GM19463 (cell line): Measurements from ENCODE around the gene BOLA1.
"Not testable (repeated sequence)": the region's sequence is repeated elsewhere in the genome, so short reads cannot be mapped to it uniquely, and the experiment has no call there.

Experiments
- ATAC-seq: cut with Tn5 transposase; IDR thresholded peaks from one replicate; pipeline ENCODE4 v1.9.1; 2021; ENCODE audit warnings: mild to moderate bottlenecking, moderate library complexity; ENCODE audit not compliant: unreplicated experiment

Gene BOLA1

DNA sequence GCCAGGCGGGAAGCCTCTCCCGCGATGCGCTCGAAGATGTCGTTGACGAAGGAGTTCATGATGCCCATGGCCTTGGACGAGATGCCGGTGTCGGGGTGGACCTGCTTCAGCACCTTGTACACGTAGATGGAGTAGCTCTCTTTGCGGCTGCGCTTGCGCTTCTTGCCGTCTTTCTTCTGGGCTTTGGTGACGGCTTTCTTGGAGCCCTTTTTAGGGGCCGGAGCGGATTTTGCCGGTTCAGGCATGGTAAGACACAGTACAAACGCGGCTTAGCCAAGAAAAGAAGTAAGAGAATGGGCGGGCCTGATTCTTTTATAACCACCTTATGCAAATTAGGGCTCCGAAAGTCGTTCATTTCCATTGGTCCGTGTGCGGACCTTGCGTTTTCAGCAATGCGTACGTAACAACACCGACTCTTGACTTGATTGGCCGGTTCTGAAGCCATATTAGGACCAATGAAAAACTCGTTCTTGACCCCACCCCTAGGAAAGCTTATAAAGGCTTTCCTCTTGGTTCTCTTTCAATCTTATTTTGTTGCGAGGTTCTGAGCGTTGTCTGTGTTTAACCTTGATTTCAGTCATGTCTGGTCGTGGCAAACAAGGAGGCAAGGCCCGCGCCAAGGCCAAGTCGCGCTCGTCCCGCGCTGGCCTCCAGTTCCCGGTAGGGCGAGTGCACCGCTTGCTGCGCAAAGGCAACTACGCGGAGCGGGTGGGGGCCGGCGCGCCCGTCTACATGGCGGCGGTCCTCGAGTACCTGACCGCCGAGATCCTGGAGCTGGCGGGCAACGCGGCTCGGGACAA, 12.8 kb upstream of the BOLA1 start:
- ATAC-seq, result peak; percentile 54

DNA sequence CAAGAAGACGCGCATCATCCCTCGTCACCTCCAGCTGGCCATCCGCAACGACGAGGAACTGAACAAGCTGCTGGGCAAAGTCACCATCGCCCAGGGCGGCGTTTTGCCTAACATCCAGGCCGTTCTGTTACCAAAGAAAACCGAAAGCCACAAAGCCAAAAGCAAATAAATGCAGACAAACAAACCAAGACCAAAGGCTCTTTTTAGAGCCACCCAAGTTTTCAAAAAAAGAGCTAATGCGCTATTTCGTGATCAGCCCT, 12.2 kb upstream of the BOLA1 start:
- not testable (repeated sequence) for ATAC-seq

DNA sequence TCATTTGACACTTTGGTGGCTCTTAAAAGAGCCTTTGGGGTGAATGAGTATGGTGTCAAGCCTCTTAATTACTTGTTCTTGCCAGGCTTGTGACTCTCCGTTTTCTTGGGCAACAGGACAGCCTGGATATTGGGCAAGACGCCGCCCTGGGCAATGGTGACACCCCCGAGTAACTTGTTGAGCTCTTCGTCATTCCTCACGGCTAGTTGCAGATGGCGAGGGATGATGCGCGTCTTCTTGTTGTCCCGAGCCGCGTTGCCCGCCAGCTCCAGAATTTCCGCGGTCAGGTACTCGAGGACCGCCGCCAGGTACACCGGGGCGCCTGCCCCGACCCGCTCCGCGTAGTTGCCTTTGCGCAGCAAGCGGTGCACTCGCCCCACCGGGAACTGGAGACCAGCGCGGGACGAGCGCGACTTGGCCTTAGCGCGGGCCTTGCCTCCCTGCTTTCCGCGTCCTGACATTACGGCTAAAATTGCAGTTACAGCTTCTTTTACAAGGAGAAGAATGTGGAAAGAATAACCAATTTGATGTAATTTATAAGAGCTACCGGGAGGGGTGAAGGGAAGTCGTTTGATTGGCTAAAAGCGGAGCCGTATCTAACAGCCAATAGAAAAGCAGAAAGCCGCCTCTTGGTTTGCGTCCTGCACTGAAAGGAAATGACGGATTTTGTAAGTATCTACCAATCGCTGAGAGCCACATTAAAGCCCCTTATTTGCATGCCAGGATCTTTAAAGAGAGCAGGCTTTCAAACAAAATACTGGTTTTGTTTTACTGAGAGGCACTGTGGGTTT, 11.7 kb upstream of the BOLA1 start:
- ATAC-seq, result peak; percentile 40

DNA sequence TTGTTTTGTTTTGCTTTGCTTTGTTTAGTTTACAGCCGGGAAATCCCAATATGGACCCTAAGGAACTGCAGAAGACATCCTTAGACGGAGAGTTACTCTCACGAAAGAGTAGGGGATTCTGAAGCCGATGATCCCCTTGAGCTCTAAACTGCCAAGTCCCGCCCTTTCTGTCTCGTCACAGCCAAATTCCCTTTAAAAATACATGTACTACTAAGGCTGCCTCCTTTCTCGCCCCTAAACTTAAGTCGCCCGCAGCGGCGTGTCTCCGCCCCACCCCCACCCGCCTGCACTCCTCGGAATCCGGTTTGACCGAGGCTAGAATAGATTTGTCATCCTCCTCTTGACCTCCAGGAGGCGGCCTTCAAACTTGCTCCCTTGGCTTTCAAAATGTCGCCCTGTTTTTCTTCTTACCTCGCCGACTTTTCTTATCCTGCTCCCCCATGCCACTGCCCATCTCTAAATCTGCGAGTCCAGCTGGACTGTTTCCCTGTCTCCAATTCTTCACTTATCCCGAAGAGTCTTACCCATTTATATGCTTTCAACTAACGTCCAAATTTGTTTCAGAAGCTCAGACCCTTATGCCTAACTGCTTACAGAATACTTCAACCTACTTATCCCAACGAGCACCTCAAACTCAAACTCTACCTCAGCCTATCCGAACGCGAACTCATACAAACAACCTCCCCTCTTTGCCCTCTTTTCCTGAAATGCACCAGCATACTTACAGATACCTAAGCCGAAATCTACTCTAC, 10.9 kb upstream of the BOLA1 start:
- peak; percentile 14 for ATAC-seq

DNA sequence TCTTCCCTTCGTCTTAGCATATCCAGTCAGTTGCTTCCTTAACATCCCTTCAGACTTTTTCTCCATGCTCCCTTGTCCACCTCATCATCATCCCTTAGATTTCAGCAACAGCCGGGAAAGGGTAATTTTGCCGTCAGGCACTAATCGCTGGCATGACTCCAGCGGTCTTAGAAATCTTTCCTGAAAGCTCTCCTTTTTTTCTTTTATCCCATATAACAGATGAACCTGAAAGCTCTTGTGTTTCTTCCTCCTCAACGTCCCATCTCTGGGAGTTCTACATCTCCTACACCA, 10.4 kb upstream of the BOLA1 start:
- ATAC-seq, result no peak

DNA sequence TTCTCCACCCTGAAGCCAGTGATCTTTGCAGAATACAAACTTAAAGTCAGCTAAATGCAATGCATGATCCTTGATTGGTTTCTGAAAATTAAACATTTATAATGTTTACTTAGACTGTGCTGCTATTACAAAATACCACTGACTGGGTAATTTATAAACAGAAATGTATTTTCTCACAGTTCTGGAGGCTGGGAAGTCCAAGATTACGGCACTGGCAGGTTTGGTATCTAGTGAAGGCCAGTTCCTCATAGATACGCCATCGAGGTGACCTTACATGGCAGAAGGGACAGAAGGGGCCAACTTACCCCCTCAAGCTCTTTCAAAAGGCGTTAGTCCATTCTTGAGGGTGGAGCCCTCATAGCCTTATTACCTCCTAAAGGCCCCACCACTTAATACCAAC, 2.8 kb upstream of the BOLA1 start:
- no peak for ATAC-seq

DNA sequence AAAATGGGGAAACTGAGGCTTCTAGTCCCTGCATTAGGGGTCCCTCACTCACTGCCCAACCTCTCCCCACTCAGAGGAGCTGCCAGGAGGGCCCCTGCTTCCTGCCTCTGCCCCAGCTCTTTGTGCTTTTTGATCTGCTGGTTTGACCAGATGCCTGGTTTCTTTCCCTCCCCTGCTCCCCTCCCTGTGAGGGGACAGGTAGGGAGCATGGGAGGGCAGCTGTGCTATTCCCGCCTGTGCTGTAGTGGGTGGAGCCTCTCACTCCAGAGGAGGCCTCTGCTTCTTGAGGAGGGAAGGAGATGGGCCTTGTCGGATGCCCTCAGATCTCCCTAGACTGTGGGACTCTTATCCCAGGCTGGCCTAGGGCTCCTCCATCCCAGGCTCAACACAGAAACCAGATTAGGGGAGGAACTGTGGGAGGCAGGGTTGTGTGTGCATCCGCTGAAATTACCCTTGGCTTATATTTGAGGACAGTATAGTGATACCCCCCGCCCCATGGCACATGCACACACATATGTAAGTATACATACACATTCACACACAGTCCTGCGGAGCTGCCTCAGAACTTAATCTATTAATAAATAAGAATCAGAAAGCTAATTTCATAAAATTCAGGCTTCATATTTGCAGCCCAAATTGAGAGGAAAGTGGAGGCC, 4.6 kb downstream of the BOLA1 start:
- ATAC-seq, result no peak

DNA sequence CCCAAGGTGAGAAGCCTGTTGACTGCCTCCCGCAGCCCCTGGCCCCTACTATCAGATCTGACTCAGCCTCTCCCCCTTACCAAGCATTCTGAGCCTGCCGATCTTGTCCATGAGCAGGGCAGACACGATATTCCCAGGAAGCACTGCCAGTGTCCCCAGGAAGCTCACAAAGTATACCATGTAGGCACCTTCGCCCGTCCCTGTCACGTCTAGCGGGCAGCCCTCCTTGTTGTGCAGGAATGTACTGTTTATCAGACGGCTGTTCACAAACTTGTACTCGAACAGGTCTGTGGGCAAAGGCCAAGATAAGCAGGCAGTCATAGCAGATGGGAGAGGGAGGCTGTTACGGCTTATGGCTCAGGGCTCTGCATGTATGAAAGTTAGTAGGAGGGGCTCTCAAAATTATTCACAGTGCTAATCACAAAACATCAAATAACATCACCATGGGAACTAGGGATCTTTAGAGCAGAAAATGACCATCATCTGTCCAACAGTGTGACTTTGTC, 7.3 kb downstream of the BOLA1 start:
- no peak for ATAC-seq

DNA sequence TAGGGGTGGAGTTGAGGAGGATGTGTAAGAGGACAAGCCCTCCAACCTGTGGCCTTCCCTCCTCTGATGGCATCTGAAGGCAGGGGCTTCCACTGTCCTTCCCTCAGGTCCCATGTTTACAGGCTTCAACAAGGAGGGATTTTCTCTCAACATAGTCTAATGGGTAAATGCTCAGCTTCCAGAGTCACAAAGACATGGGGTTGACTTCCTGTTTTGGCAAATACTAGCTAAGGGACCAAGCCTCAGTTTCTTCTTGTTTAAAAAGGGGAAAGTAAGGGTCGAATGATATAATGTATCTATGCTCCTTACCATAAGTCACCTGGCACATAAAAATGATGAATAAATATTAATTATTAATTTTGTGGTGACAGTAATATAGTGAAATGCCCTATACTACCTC, 15.2 kb downstream of the BOLA1 start:
- no peak for ATAC-seq

DNA sequence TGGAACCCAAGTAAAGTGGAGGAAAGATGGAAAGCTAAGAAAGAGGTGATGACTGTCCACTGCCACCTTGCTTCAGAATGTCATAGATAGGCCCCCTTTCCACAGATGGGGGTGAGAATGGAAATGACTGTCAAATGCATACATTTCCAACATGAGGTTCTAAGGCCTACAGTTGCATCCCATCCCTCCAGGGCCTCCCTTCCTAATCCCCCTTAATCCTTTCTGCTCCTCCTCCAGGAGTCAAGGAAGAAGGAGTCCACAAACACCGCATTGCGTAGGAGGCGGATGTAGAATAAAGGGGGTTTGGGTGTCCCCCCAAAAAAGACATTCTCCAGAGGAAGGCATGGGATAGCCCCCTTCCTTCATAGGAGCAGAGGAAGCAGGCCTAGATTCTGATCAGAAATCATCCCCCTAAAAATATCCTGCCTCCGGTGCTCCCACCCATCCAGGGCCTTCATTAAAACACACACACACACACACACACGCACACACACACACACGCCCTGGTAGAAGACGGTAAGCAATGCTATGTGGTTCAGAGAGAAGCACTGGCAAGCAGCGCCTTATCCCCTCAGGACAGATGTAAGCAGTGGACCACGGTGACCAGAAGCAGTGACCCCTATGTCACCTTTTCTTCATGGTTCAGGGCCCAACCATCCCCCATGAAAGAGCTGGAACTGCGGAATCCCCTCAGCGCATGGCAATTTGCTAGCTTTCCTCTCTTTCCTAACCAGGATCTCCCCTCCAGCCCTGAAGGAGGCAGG, 16.2 kb downstream of the BOLA1 start:
- no peak for ATAC-seq

DNA sequence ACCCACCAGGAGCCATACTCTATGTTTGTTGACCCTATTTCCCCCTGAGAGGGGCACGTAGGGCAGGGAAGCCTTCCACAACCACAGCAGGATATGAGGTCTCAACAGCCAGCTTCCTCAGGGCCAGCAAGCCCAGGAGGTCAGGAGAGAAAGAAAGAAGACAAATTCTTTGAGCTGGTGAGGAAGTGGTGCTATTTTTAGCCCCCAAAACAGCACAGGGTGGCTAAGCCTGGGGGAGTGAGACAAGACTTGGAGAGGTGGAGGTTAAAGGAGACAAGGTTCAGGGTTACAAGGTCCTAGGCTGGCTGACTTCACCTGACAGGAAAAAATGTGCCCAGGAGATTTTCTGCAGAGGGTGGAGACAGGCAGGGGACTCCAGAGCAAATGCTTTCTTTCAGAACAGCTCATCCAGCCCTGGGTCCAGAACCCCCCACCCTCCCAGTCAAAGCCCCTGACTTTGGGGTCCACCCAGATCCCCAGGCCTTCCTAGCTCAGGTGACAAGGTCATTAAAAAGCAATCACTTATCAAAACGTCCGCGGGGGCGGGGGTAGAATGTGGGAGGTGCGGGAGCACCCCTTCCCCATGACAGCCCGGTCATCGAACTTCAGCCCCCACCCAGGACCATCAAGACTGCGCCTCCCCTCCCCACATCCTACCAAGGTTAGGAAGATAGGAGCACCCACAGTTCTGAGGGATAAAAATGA, 17.0 kb downstream of the BOLA1 start:
- no peak for ATAC-seq

DNA sequence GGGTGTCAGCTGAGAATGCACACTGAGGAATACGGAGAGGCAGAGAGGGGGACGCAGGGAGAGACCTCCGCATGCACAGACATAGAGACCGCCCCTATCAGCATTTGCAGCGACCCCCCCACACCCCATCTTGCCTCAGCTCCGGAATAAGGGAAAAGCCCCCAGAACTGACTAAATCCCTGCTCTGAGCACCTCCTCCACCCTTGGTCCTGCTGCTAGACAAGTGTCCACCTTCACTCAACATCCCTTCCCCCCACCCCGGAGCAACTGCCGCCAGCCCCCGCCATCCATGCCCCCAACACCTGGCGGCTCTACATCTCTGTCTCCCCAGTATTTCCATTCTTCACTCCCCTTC, 17.5 kb downstream of the BOLA1 start:
- ATAC-seq, result no peak

DNA sequence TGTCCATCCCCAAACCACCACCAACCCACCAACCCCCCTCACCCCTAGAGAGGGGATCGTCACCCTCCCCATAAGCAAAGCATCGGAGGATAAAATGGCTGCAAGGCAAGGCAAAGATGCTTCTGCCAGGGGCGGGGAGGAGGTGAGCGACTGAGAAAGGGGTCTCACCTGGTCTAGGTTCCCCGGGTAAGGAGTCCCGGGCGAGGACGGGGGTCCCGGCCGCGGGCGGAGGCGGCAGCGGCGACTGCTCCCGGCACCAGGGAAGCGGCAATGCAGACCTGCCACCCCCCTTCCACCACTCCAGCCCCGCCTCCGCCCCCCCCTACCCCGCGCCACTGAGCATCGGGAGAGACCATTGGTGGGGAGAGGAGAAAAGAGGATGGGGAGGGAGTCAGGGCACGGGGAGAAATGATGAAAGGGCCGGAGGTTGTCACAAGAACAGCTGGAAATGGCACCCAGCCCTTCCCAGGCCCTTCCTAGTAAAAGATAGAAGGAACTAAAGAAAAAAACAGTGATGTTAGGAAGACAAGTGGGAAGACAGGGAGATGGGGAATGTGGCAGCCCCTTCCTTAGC, 18.3 kb downstream of the BOLA1 start, which contains the start of gene SV2A:
SV2A (minus strand) TSS at position 274 of the 574 bp plus-strand sequence. CDS start 4,004 bp downstream, outside the sequence.
- no peak for ATAC-seq

DNA sequence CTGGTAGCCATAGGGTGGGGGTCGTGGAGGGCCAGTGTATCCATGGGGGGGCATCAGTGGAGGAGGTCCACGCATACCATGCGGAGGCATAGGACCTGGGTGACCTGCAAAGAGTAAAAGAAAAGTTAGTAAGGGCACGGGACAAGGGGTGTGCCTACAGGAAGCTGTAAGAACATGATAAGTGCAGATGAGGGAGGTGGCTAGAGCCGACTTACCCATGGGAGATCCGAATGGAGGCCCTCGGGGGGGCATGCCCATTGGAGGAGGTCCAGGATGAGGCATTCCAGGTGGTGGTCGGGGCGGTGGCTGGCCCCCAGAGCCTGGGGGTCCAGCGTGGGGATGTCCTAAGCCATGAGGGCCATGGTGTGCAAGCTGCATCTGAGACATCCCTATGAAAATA, 24.3 kb downstream of the BOLA1 start:
- no peak for ATAC-seq

DNA sequence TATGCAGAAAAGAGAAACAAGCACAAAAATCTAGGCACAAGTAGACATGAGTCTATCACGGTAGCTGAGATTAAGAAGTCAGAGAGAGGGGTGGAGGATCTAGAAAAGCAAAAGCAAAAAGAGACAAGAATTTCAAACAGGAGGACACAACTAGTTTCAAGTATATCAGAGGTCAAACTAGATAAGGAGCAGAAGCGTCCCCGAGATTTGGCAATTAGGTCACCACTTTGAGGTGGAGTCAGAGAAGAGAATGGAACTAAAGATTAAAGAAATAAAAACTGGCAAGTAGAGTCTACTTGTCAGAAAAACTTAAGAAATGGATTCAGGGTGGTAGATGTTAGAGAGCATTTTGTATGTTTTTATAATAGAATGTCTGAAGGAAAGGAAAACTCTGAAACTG, 26.0 kb downstream of the BOLA1 start:
- no peak for ATAC-seq

DNA sequence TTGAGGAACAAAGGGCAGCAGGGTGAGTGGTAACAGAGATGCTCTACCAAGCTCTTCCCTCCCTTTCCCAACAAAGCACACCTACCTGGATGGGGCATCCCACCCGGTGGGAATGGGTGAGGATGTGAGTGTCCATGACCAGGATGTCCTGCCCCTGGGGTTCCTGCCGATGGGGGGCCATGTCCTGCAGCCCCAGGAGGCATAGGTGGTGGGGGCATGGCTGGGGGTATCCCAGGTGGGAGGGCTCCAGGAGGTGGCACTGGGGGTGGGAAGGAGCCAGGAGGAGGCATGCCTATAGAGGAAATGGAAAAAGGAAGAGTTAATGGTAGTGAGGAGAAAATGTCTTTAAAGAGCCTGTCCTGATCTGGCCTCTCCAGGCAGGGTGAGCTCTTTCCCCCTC, 26.4 kb downstream of the BOLA1 start:
- ATAC-seq, result no peak

DNA sequence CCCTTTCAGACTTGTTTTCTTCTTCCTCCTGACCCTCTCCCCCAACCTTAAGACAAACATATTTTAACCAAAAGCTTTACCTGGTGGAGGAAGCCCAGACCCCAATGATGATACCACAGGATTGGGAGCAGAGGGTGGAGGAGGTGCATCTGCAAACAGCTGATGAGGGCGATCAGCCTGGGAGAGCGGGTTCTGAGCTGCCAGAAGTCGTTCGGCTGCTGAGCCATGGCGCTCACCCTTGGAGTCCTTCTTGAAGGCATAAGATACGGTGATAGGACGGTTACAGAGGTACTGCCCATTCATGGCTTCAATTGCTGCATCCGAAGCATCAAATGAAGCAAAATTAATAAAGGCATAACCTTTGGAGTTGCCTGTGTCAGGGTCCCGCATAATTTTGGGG, 26.9 kb downstream of the BOLA1 start:
- ATAC-seq, result no peak

DNA sequence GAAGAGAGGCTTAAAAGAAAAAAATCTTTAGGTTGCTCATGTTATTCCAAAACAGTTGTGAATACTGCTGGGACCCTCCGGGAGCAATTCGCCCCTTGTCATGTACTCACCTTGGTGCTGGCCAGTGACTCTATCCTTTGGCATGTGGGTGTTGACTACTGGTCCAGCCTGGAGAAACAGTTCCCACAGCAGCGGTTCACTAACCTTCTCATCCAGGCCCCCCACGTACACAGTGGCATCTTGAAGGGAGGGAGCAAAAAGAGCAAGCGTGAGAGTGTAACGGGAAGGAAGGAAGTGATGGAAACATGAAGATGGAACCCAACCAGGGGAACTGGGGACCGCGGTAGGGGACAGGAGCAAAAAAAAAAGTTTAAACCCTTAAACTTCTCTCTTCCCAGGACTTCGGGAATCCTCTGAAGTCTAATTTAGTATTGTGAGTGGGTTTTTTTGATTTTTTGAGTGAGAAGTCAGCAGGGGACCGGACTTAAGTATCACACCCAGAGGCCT, 27.7 kb downstream of the BOLA1 start:
- no peak for ATAC-seq
